Eye (tissue), 1 donor: Measurements from ENCODE around the gene LKAAEAR1.

ENCODE experiments used
- DNase-seq: peaks from one replicate; pipeline ENCODE4 v3.0.0-alpha.2; 2015

Gene LKAAEAR1

GRCh38 chr20:64077876-64078551 lies 6.2 kb downstream of the LKAAEAR1 start:
- DNase-seq = no peak

GRCh38 chr20:64077541-64077875 lies 6.7 kb downstream of the LKAAEAR1 start:
- DNase-seq = no peak

- DNase-seq = no peak
Measured at GRCh38 chr20:64077094-64077493, 7.1 kb downstream of the LKAAEAR1 start.

- DNase-seq = no peak
Measured at GRCh38 chr20:64076061-64076997, 7.9 kb downstream of the LKAAEAR1 start.

- DNase-seq = no peak
Measured at GRCh38 chr20:64075556-64075955, 8.6 kb downstream of the LKAAEAR1 start.

- no peak for DNase-seq
Measured at GRCh38 chr20:64074963-64075362, 9.2 kb downstream of the LKAAEAR1 start.

- no peak for DNase-seq
Measured at GRCh38 chr20:64074184-64074789, 9.9 kb downstream of the LKAAEAR1 start.

GRCh38 chr20:64073476-64074183 lies 10.6 kb downstream of the LKAAEAR1 start:
- no peak for DNase-seq

GRCh38 chr20:64072498-64073063 lies 11.6 kb downstream of the LKAAEAR1 start:
- no peak for DNase-seq

- no peak for DNase-seq
Measured at GRCh38 chr20:64071341-64072332, 12.6 kb downstream of the LKAAEAR1 start.

- no peak for DNase-seq
Measured at GRCh38 chr20:64070244-64070993, 13.8 kb downstream of the LKAAEAR1 start.

- peak; percentile 66 for DNase-seq
Measured at GRCh38 chr20:64069614-64070243, 14.5 kb downstream of the LKAAEAR1 start.

- DNase-seq = no peak
Measured at GRCh38 chr20:64069209-64069613, 15.0 kb downstream of the LKAAEAR1 start.

GRCh38 chr20:64068386-64069208 lies 15.6 kb downstream of the LKAAEAR1 start:
- DNase-seq = no peak

GRCh38 chr20:64067733-64068307 lies 16.4 kb downstream of the LKAAEAR1 start:
- DNase-seq = no peak

- DNase-seq = no peak
Measured at GRCh38 chr20:64067005-64067632, 17.1 kb downstream of the LKAAEAR1 start.

GRCh38 chr20:64065974-64066343 lies 18.2 kb downstream of the LKAAEAR1 start:
- no peak for DNase-seq
